Measurements from ENCODE around the gene SPOP.
"Not testable (repeated sequence)": the region's sequence is repeated elsewhere in the genome, so short reads cannot be mapped to it uniquely, and the experiment has no call there.

SPOP gene

GRCh38 chr17:49646391-49647255 is 31.3 kb downstream of the SPOP start:
- DNase-seq = peak in 1 of 2 donors; percentile 15

- not testable (repeated sequence) for DNase-seq
Observed at GRCh38 chr17:49646056-49646390, 31.9 kb downstream of the SPOP start.

- DNase-seq = no peak
Observed at GRCh38 chr17:49645654-49646053, 32.2 kb downstream of the SPOP start.

GRCh38 chr17:49640556-49640955 is 37.3 kb downstream of the SPOP start:
- no peak for DNase-seq

GRCh38 chr17:49638818-49639217 is 39.1 kb downstream of the SPOP start:
- DNase-seq = no peak

- DNase-seq = no peak
Observed at GRCh38 chr17:49637739-49638138, 40.2 kb downstream of the SPOP start.

- no peak for DNase-seq
Observed at GRCh38 chr17:49637050-49637449, 40.8 kb downstream of the SPOP start.

GRCh38 chr17:49635121-49635520 is 42.8 kb downstream of the SPOP start:
- no peak for DNase-seq

GRCh38 chr17:49634485-49634860 is 43.4 kb downstream of the SPOP start:
- no peak for DNase-seq

GRCh38 chr17:49633762-49634484 is 44.0 kb downstream of the SPOP start:
- DNase-seq = peak in 1 of 2 donors; percentile 11

- DNase-seq = no peak
Observed at GRCh38 chr17:49633250-49633649, 44.6 kb downstream of the SPOP start.

- no peak for DNase-seq
Observed at GRCh38 chr17:49632201-49632600, 45.7 kb downstream of the SPOP start.

- DNase-seq = no peak
Observed at GRCh38 chr17:49631496-49631895, 46.4 kb downstream of the SPOP start.

- no peak for DNase-seq
Observed at GRCh38 chr17:49630113-49630900, 47.6 kb downstream of the SPOP start.

GRCh38 chr17:49629447-49629846 is 48.5 kb downstream of the SPOP start:
- DNase-seq = no peak

GRCh38 chr17:49624896-49625295 is 53.0 kb downstream of the SPOP start:
- DNase-seq = no peak

GRCh38 chr17:49621946-49622529 is 55.9 kb downstream of the SPOP start:
- DNase-seq = no peak

GRCh38 chr17:49621420-49621819 is 56.5 kb downstream of the SPOP start:
- DNase-seq = no peak

- peak; percentile 25 to 45 for DNase-seq
Observed at GRCh38 chr17:49618028-49618611, 59.8 kb downstream of the SPOP start.

- peak; percentile 41 to 55 for DNase-seq
Observed at GRCh38 chr17:49616601-49617131, 61.2 kb downstream of the SPOP start.

GRCh38 chr17:49616086-49616485 is 61.8 kb downstream of the SPOP start:
- DNase-seq = no peak

- no peak for DNase-seq
Observed at GRCh38 chr17:49613182-49613800, 64.6 kb downstream of the SPOP start.

Data from inflammatory macrophage treated with lipopolysaccharide for 1 hour (primary cell).